ENCODE measurements around the gene RARG.

DNA sequence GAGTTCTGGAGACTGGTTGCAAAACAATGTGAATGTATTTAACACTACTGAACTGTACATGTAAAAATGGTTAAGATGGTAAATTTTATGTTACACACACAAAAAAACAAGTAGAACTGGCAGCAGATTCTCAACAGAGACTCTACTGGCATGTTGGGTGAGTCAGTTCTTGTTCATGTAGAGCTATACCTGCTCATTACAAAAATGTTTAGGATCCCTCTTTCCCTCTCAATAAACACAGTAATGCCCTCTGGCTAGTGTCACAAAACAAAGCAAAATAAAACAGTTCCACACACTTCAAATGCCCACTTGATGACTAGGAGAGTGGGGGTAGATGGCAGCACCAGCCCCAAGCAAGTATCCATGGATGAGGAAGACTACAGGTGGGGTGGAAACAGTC lies 65.2 kb downstream of the RARG start:
- no peak for TF ChIP-seq EZH2 (IDR thresholded peaks at IDR 0.05; ENCODE audit: insufficient read depth, low read length)
- TF ChIP-seq, protein P1, sequence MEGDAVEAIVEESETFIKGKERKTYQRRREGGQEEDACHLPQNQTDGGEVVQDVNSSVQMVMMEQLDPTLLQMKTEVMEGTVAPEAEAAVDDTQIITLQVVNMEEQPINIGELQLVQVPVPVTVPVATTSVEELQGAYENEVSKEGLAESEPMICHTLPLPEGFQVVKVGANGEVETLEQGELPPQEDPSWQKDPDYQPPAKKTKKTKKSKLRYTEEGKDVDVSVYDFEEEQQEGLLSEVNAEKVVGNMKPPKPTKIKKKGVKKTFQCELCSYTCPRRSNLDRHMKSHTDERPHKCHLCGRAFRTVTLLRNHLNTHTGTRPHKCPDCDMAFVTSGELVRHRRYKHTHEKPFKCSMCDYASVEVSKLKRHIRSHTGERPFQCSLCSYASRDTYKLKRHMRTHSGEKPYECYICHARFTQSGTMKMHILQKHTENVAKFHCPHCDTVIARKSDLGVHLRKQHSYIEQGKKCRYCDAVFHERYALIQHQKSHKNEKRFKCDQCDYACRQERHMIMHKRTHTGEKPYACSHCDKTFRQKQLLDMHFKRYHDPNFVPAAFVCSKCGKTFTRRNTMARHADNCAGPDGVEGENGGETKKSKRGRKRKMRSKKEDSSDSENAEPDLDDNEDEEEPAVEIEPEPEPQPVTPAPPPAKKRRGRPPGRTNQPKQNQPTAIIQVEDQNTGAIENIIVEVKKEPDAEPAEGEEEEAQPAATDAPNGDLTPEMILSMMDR (IDR thresholded peaks at IDR 0.05; ENCODE audit: insufficient read depth, low read depth, low read length), result no peak

Data from astrocyte (in vitro differentiated cells and primary cell).